Spleen (tissue), 11 donors: ENCODE data around the gene RPP25L. TPM values are rescaled to one million over a fixed set of nuclear protein-coding genes. Genes with fewer than 3 reads are reported as not detected.

ENCODE experiments used
- DNase-seq: peaks from one replicate; pipeline ENCODE4 v3.0.0-alpha.2; 2020
- H3K27ac ChIP-seq, 8 donors: fragments of 200-600 bp; sonication (generic) in 7 of 8; 1 replicate in 4 of 8; 2 replicates in 4 of 8; pipeline versions ENCODE4 v1.5.0 to v1.8.0; 2016 to 2021; ENCODE audit warnings: inconsistent platforms in 4 of 8, mild to moderate bottlenecking in 4 of 8, moderate library complexity in 1 of 8
- H3K27me3 ChIP-seq, 7 donors: fragments of 200-600 bp; sonication (generic) in 6 of 7; replicated peaks in 1 of 7; 1 replicate in 4 of 7; 2 replicates in 3 of 7; pipeline versions ENCODE4 v1.5.0 to v1.8.0; 2016 to 2021; ENCODE audit warnings: inconsistent platforms in 3 of 7, mild to moderate bottlenecking in 1 of 7
- H3K36me3 ChIP-seq, 6 donors: fragments of 200-600 bp; sonication (generic) in 5 of 6; 1 replicate in 4 of 6; 2 replicates in 2 of 6; pipeline versions ENCODE4 v1.5.0 to v1.8.0; 2016 to 2021; ENCODE audit warnings: inconsistent platforms in 2 of 6
- H3K4me1 ChIP-seq, 6 donors: fragments of 200-600 bp; sonication (generic) in 5 of 6; 1 replicate in 3 of 6; 2 replicates in 3 of 6; pipeline versions ENCODE4 v1.5.0 to v1.8.0; 2016 to 2021; ENCODE audit warnings: inconsistent platforms in 3 of 6
- H3K4me3 ChIP-seq, 8 donors: fragments of 200-600 bp; sonication (generic) in 7 of 8; 1 replicate in 4 of 8; 2 replicates in 4 of 8; pipeline versions ENCODE4 v1.5.0 to v1.8.0; 2016 to 2021; ENCODE audit warnings: inconsistent platforms in 4 of 8, mild to moderate bottlenecking in 4 of 8, moderate library complexity in 2 of 8
- H3K9me3 ChIP-seq, 8 donors: fragments of 200-600 bp; sonication (generic) in 7 of 8; 1 replicate in 4 of 8; 2 replicates in 4 of 8; pipeline versions ENCODE4 v1.5.0 to v1.8.0; 2016 to 2021; ENCODE audit warnings: inconsistent platforms in 4 of 8
- POLR2A ChIP-seq, 3 donors: fragments of 450-650 bp; IDR thresholded peaks; one replicate each; pipeline ENCODE4 v1.5.1; 2017; ENCODE audit warnings: antibody characterized with exemption in 3 of 3, mild to moderate bottlenecking in 1 of 3
- POLR2AphosphoS5 ChIP-seq, 3 donors: sonication (generic); formaldehyde crosslinking; IDR thresholded peaks; one replicate each; pipeline ENCODE4 v1.5.1; 2017; ENCODE audit warnings: antibody characterized with exemption in 3 of 3
- WGBS, 5 donors: extraction: QIAGEN DNeasy Blood & Tissue Kit in 3 of 5; methylation state at CpG; one replicate each; pipeline versions ENCODE4 v1.1.5 to v1.1.7; 2013 to 2018; 5-methylcytosine and 5-hydroxymethylcytosine counted together
- intact Hi-C: fragments of 100-400 bp; cut with DNase I; formaldehyde crosslinking; loops from one replicate; pipeline ENCODE4 v1.15.0; 2023; ENCODE audit warnings: low total_unique reads
- polyA plus RNA-seq, 3 donors: library from polyadenylated mRNA; stranded (reverse); fragments of 200-250 nt; gene quantifications; one replicate each; pipeline ENCODE4 v1.2.1, GENCODE V29; 2013
- total RNA-seq, 7 donors: library from RNA; depleted of rRNA in 3 of 7; stranded (reverse); fragments of >200 nt in 3 of 7; fragmentation: NEBNext Ultra II Directional in 4 of 7; extraction: Animal tissue kit (Norgen Biotek cat#: 25700) in 4 of 7; gene quantifications; one replicate each; pipeline versions ENCODE4 v1.1.0 to v1.2.1, GENCODE V29; 2016 to 2021
- TF ChIP-seq, protein P1 (sequence below), 11 experiments: fragments of 200-600 bp in 7 of 11; fragments of 450-650 bp in 4 of 11; sonication (generic) in 4 of 11; IDR thresholded peaks in 8 of 11; conservative IDR thresholded peaks in 3 of 11; 1 replicate in 7 of 11; 2 replicates in 4 of 11; pipeline versions ENCODE4 v1.4.0 to v1.8.0; 2016 to 2021; ENCODE audit warnings: antibody characterized with exemption in 11 of 11, inconsistent platforms in 4 of 11, mild to moderate bottlenecking in 1 of 11
- donor health status: healthy with polysubstance abuse.
- donor health status: DM: no; HTN: no; CAD: no; lungs with moderate emphysema.
- donor health status: DM: no; HTN: no; CAD: no.
- donor health status: Bipolar disorder and iron deficiency.
- donor health status: healthy.
- donor health status: DM: no; HTN: no; CAD: no.
- donor health status: DM: yes; HTN: yes; CAD: no.

The RPP25L gene
- total and polyA plus RNA-seq, 10 donors: 16.8 to 54.1 (median 26.8) TPM

- H3K4me1 ChIP-seq: peaks cover 0 to 90% (median 23%) of the 10 kb centered on the region in 6 donors
- no peak for TF ChIP-seq POLR2A (IDR thresholded peaks at IDR 0.05)
- TF ChIP-seq, protein P1, sequence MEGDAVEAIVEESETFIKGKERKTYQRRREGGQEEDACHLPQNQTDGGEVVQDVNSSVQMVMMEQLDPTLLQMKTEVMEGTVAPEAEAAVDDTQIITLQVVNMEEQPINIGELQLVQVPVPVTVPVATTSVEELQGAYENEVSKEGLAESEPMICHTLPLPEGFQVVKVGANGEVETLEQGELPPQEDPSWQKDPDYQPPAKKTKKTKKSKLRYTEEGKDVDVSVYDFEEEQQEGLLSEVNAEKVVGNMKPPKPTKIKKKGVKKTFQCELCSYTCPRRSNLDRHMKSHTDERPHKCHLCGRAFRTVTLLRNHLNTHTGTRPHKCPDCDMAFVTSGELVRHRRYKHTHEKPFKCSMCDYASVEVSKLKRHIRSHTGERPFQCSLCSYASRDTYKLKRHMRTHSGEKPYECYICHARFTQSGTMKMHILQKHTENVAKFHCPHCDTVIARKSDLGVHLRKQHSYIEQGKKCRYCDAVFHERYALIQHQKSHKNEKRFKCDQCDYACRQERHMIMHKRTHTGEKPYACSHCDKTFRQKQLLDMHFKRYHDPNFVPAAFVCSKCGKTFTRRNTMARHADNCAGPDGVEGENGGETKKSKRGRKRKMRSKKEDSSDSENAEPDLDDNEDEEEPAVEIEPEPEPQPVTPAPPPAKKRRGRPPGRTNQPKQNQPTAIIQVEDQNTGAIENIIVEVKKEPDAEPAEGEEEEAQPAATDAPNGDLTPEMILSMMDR (IDR thresholded peaks at IDR 0.05 in 8 of 11, conservative IDR thresholded peaks at IDR 0.05 in 3 of 11): no peak
- no peak for TF ChIP-seq POLR2AphosphoS5 (IDR thresholded peaks at IDR 0.05)
Measured at GRCh38 chr9:34572628-34573027, 39.3 kb downstream of the RPP25L start.

DNA sequence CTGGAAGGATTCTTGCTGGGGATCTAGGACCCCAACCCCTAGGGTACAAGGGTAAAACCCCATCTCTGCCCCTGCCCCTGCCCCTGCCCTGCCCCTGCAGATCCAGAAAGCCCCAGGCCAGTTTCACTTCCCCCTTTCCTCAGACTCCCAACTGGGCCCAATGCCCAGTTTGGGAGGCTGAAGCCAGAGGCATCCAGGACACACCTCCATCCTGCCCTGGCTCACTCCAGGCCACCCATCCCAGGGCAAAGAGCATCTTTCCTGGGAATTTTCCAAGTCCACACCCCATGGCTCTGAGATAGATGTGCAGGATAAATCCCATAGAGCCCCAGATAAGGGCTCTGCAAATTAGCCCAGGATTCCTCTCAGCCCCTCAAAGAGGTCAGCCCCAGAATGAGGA is 39.8 kb downstream of the RPP25L start:
- TF ChIP-seq POLR2AphosphoS5 (IDR thresholded peaks at IDR 0.05): no peak
- TF ChIP-seq, protein P1 (IDR thresholded peaks at IDR 0.05 in 8 of 11, conservative IDR thresholded peaks at IDR 0.05 in 3 of 11): no peak
- no peak for TF ChIP-seq POLR2A (IDR thresholded peaks at IDR 0.05)
- DNase-seq: no peak

More at GRCh38 chr9:34572628-34573027, 39.3 kb downstream of the RPP25L start:
- no peaks in the 10 kb centered on the region for H3K36me3 ChIP-seq
- H3K27ac ChIP-seq: peak overlapping the region in 2 of 8 donors; percentile 28 to 60
- no peak overlapping the region for H3K4me3 ChIP-seq
- H3K9me3 ChIP-seq: no peaks in the 10 kb centered on the region
- WGBS, 5 donors: 66 to 89% (median 84%) methylated on average over 5 to 6 of the region's 6 CpGs
- DNase-seq: no peak
- H3K27me3 ChIP-seq: peaks cover 0 to 56% (median 8%) of the 10 kb centered on the region in 7 donors
- intact Hi-C loops: no loop called here

GRCh38 chr9:34571481-34571810 is 40.5 kb downstream of the RPP25L start:
- intact Hi-C loops: no loop called here
- peaks cover 0 to 53% (median 0%) of the 10 kb centered on the region in 7 donors for H3K27me3 ChIP-seq
- peak overlapping the region in 5 of 8 donors; percentile 27 to 65 (median 50) for H3K27ac ChIP-seq
- H3K9me3 ChIP-seq: no peaks in the 10 kb centered on the region
- peaks cover 0 to 84% (median 16%) of the 10 kb centered on the region in 6 donors for H3K4me1 ChIP-seq
- TF ChIP-seq POLR2AphosphoS5 (IDR thresholded peaks at IDR 0.05): peak in 2 of 3 donors; percentile 71 to 81
- TF ChIP-seq, protein P1 (IDR thresholded peaks at IDR 0.05 in 8 of 11, conservative IDR thresholded peaks at IDR 0.05 in 3 of 11): no peak
- 73 to 85% (median 83%) methylated on average over 12 of the region's 12 CpGs for WGBS, 5 donors
- DNase-seq: no peak
- H3K36me3 ChIP-seq: no peaks in the 10 kb centered on the region
- H3K4me3 ChIP-seq: no peak overlapping the region

More for the DNA sequence above, 39.8 kb downstream of the RPP25L start:
- H3K4me3 ChIP-seq: no peak overlapping the region
- H3K27ac ChIP-seq: peak overlapping the region in 4 of 8 donors; percentile 27 to 55 (median 39)
- H3K9me3 ChIP-seq: no peaks in the 10 kb centered on the region
- peaks cover 0 to 85% (median 18%) of the 10 kb centered on the region in 6 donors for H3K4me1 ChIP-seq
- H3K36me3 ChIP-seq: no peaks in the 10 kb centered on the region
- peaks cover 0 to 53% (median 3%) of the 10 kb centered on the region in 7 donors for H3K27me3 ChIP-seq
- intact Hi-C loops: no loop called here

DNA sequence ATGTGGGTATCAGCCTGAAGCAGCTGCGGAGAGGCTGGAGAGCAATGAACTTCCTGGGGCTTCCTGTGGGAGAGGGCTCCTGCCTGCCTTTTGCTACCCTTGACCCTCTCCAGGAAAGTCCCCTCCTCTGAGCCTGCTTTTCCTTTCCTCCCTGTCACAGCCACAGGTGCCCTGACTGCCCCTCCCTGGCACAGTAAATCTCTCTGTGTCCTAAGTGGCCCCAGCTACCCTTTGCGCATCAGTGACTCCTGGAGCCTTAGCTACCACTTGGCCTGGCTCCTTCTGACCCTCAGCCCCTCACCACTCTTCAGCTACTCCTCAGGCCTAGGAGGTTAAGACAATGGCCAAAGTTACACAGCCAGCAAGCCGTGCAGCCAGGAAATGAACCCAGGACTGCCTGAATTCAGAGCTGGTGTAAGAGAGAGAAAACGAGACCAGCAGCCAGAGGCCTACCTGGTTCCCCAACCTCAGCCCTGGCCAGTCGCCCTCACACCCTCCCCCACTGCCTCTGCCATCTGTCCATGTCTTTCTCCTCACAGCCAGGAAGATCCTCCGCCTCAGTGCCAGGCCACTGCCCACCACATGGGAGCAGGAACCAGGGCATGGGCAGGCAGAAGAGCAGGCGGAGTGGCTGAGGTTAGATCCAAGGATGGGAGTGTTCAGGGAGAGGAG is 41.0 kb downstream of the RPP25L start:
- Histone ChIP-seq H3K4me3 (no peak overlapping the region), H3K27me3 (peaks cover 0 to 53% (median 0%) of the 10 kb centered on the region in 7 donors), H3K36me3 (no peaks in the 10 kb centered on the region), H3K27ac (peak overlapping the region in 5 of 8 donors; percentile 48 to 65 (median 55)), H3K9me3 (no peaks in the 10 kb centered on the region), H3K4me1 (peaks cover 0 to 84% (median 16%) of the 10 kb centered on the region in 6 donors)
- intact Hi-C loops: no loop called here
- no peak for DNase-seq
- TF ChIP-seq, protein P1 (IDR thresholded peaks at IDR 0.05 in 8 of 11, conservative IDR thresholded peaks at IDR 0.05 in 3 of 11): no peak
- TF ChIP-seq POLR2A (IDR thresholded peaks at IDR 0.05) (no peak), POLR2AphosphoS5 (IDR thresholded peaks at IDR 0.05) (no peak)
- 58 to 78% (median 68%) methylated on average over 7 of the region's 7 CpGs for WGBS, 5 donors
